ENCODE measurements around the gene WDFY3. TPM values are rescaled to one million over a fixed set of nuclear protein-coding genes. Genes with fewer than 3 reads are reported as not detected.
"Not testable (repeated sequence)": the region's sequence is repeated elsewhere in the genome, so short reads cannot be mapped to it uniquely, and the experiment has no call there.

The WDFY3 gene
- polyA plus RNA-seq, 12 donors = 18.3 to 44.7 (median 24.5) TPM; not detected in 1

GRCh38 chr4:84866295-84866694, 100.2 kb downstream of the WDFY3 start:
- DNase-seq = no peak

DNA sequence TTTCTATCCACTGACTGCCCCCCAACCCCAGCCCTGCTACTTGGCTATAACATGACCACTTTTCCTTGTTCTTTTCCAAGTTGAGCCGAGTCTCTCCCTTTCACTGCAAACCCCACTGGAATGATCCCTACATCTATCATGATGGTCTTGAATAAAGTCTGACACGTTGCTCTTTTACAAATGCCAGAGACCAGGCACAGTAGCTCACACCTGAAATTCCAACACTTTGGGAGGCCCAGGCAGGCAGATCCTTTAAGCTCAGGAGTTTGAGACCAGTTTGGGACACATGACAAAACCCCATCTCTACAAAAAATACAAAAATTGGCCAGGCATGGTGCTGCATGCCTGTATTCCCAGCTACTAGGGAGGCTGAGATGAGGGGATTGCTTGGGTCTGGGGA, 100.9 kb downstream of the WDFY3 start:
- no peak for DNase-seq

- DNase-seq = no peak
Observed at GRCh38 chr4:84862064-84862463, 104.4 kb downstream of the WDFY3 start.

GRCh38 chr4:84857296-84857695, 109.2 kb downstream of the WDFY3 start:
- no peak for DNase-seq

- DNase-seq = no peak
Observed at GRCh38 chr4:84856468-84857049, 109.9 kb downstream of the WDFY3 start.

GRCh38 chr4:84855774-84856173, 110.7 kb downstream of the WDFY3 start:
- no peak for DNase-seq

GRCh38 chr4:84852081-84852480, 114.4 kb downstream of the WDFY3 start:
- peak; percentile 7 for DNase-seq

GRCh38 chr4:84849051-84849640, 117.3 kb downstream of the WDFY3 start:
- no peak for DNase-seq

- DNase-seq = no peak
Observed at GRCh38 chr4:84848432-84848831, 118.1 kb downstream of the WDFY3 start.

DNA sequence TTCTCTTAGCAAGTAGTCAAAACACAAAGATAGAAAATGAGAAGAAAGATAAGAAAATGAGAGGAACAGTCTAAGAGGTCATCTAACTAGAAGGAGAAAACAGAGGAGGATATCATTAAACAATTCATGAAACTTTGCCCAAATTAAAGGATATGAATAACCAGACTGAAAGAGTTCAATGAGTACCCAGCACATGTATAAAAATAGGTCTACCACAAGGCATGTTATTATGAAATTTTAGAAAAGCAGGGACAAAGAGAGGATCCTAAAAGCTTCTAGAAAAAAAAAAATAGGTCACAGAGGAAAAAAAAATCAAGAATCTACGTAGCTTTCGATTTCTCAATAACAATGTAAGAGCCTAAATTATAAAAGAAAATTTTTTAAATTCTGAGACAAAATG, 118.5 kb downstream of the WDFY3 start:
- no peak for DNase-seq

DNA sequence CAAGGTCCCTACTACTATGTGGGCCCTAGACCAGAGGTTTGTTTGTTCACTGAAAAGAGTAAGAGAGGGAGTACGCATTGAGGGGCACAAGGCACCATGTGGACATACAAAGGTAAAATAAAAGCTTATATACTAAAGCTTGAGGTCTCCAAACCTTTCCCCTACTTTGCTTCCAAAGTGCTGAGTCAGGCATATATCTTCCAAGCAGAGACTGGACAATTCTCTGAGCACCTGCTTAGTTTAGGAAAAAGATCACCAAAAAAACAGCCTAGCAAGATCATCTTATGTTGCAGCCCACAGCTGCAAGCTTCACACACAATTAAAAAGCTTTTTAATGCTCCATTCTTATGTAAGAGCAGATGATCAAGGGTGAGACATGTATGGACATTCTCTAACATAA, 119.5 kb downstream of the WDFY3 start:
- DNase-seq = no peak

GRCh38 chr4:84841435-84841834, 125.1 kb downstream of the WDFY3 start:
- no peak for DNase-seq

DNA sequence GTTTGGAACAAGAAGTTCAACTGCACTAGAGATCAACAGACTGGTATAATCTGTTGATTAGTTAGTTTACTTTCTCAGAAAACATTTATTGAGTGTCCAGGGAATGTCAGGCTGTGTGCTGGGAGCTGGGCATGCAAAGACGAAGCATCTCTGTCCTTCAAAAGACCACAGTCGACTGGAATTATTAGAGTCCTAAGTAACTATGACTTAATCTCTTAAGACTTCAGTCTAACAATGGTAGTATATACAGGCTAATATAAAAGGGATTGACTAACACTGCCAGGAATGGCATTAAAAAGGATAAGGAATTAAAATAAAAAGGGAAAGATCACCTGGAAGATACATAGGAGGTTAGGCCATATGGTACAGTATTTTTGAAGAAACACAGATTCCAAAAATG, 128.7 kb downstream of the WDFY3 start:
- no peak for DNase-seq

DNA sequence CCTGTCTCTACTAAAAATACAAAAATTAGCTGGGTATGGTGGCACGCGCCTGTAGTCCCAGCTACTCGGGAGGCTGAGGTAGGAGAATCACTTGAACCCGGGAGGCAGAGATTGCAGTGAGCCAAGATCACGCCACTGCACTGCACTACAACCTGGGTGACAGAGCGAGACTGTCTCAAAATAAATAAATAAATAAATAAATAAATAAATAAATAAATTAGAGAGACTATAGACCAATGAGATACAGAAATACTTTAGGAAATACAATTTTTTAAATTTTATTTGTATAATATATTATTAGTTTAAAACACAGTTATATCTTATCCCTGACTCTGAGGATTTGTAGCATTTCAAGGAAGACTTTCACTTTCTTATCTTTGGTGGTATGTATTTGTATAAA, 136.9 kb downstream of the WDFY3 start:
- not testable (repeated sequence) for DNase-seq

GRCh38 chr4:84826681-84827080, 139.8 kb downstream of the WDFY3 start:
- no peak for DNase-seq

- peak; percentile 8 for DNase-seq
Observed at GRCh38 chr4:84825701-84826341, 140.7 kb downstream of the WDFY3 start.

GRCh38 chr4:84821064-84821463, 145.4 kb downstream of the WDFY3 start:
- no peak for DNase-seq

DNA sequence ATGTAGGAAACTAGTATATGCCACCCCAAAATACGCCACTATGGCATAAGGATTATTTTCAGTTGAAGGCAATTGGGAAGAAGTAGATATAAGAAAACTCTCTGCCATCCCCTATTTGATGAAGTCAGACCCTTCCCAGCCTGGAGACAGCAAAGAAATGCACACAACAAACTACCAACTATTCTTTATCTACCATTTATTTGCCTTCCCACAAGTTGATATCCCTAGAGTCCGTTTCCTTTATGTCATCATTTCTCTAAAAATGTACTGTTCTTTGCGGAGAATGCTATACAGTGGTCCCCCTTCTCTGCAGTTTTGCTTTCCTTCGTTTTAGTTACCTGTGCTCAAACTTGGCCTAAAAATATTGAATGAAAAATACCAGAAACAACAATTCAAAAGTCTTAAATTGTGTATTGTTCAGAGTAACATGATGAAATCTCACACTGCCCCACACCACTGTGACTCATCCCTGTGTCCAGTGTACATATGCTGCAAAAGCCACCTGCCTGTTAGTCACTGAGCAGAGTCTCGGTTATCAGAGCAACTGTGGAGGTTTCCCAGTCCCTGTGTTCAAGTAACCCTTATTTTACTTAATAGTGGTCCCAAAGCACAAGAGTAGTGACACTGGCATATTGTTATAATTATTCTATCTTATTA, 152.3 kb downstream of the WDFY3 start:
- no peak for DNase-seq

DNA sequence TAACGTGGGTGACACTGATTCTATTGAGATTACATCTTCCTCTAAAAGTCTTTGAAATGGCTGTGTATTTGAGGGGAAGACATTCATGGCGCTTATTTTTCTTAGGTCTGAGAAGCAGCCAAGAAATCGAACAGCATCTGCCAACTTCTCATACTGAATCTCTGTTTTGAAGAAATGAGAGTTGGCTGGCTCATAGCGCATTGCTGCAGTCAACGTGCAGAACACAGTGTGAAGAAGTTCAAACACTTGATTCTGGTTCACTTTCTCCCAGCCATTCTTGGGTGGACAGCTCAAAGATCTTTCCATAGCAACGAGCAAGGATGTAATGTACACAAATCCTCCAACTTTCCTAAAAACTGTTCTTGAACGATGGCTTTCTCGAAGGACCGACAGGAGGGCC, 156.5 kb downstream of the WDFY3 start:
- peak; percentile 8 for DNase-seq

DNA sequence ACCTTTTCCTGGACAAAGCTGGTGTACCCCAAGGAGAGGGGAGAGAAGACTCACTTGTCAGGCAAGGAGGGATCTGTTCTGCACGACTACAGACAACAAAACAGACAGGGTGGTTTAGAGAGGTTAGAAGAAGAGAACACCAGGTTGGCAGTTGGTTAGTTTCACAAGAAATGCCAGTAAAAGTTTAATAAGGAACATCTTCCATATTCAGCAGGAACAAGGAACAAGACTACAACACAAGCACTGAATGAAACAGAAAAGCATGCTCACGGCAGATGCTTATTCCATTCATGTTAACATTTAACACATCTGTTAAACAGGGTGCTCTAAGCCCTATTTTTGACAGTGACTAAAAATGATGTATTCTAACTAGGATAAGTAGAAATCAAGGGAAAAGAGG, 158.2 kb downstream of the WDFY3 start:
- DNase-seq = no peak

DNA sequence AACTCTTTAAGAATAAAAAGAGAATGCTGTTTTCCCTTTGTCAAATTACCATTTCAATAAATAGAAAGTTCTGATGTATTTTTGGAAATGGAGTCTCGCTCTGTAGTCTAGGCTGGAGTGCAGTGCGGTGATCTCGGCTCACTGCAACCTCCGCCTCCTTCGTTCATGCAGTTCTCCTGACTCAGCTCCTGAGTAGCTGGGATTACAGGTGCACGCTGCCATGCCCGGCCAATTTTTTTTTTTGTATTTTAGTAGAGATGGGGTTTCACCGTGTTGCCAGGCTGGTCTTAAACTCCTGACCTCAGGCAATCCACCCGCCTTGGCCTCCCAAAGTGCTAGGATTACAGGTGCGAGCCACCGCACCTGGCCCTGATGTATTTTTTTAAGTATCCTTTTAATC, 159.9 kb downstream of the WDFY3 start:
- DNase-seq = not testable (repeated sequence)

DNA sequence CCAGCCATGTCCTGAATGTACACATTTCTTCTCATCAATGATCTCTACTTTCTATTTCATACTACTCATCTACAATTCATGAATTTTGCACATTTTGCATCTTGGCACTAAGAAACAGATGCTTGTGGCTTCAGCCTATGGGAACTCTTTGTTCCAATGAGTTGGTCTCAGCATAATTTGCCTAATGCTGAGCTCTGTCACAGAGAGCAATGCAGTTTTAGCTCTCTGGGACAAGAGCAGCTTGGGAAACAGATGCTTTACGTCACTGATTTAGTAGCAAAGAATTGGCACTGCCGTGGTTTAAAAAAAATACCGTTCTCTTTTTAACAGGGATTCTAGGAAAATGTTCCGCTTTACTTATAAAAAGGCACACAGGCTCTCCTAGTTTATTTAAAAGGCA, 162.4 kb downstream of the WDFY3 start:
- peak; percentile 12 for DNase-seq

DNA sequence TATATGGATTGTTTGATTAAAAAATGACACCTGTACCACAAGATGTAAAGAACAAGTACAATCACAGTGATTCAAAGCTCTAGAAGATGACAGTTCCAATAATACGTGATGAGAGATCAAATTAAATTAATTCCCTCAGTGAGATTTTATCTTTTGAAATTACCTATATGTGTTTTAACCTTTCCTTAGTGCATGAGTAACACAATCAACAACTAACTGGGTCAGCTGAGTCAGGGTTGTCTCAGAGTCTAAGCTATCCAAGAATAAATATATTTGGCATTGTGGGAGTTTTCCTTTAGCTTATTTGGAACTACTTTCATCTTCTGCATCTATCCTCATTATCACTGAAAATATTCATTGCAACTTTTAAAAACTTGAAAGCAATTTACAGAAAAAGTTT, 162.8 kb downstream of the WDFY3 start:
- no peak for DNase-seq
